ENCODE data around the gene TMCO4.

TMCO4 gene

DNA sequence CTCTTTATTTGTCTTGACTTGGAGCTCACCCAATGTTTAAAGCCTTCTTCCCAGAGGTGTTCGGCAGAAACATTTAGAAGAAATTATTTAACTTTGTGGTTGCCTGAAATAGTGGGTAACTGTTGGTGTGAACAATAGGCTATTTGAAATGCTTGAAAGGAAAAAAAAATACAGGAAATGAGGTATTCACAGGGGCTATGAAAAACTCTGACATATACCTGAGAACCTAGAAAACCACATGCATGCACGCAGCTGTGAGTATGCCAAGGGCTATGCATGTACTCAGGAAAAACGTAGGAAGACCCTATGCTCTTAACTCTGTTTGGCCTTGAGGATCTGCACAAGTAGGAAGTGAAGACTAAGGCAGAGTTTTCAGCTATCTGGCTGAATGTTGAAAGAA lies 31.7 kb upstream of the TMCO4 start:
- no peak for TF ChIP-seq ZNF565 (CRISPR knock-in tag; conservative IDR thresholded peaks at IDR 0.05; ENCODE audit: low read depth)

GRCh38 chr1:19828546-19828945 lies 28.8 kb upstream of the TMCO4 start:
- no peak for ATAC-seq
- no peak for TF ChIP-seq CSDC2 (CRISPR knock-in tag; IDR thresholded peaks at IDR 0.05)
- no peak for TF ChIP-seq BACH2 (CRISPR knock-in tag; IDR thresholded peaks at IDR 0.05; ENCODE audit: borderline replicate concordance)
- TF ChIP-seq, protein P1, sequence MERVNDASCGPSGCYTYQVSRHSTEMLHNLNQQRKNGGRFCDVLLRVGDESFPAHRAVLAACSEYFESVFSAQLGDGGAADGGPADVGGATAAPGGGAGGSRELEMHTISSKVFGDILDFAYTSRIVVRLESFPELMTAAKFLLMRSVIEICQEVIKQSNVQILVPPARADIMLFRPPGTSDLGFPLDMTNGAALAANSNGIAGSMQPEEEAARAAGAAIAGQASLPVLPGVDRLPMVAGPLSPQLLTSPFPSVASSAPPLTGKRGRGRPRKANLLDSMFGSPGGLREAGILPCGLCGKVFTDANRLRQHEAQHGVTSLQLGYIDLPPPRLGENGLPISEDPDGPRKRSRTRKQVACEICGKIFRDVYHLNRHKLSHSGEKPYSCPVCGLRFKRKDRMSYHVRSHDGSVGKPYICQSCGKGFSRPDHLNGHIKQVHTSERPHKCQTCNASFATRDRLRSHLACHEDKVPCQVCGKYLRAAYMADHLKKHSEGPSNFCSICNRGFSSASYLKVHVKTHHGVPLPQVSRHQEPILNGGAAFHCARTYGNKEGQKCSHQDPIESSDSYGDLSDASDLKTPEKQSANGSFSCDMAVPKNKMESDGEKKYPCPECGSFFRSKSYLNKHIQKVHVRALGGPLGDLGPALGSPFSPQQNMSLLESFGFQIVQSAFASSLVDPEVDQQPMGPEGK (CRISPR knock-in tag; IDR thresholded peaks at IDR 0.05; ENCODE audit: borderline replicate concordance) = no peak
- TF ChIP-seq ZFP3 (CRISPR knock-in tag; IDR thresholded peaks at IDR 0.05) = no peak
- no peak for TF ChIP-seq TSHZ2 (CRISPR knock-in tag; IDR thresholded peaks at IDR 0.05)
- no peak for TF ChIP-seq ARNTL (CRISPR knock-in tag; IDR thresholded peaks at IDR 0.05; ENCODE audit: borderline replicate concordance, low read depth)
- no peak for TF ChIP-seq OSR1 (CRISPR knock-in tag; IDR thresholded peaks at IDR 0.05)
- TF ChIP-seq, protein P2, sequence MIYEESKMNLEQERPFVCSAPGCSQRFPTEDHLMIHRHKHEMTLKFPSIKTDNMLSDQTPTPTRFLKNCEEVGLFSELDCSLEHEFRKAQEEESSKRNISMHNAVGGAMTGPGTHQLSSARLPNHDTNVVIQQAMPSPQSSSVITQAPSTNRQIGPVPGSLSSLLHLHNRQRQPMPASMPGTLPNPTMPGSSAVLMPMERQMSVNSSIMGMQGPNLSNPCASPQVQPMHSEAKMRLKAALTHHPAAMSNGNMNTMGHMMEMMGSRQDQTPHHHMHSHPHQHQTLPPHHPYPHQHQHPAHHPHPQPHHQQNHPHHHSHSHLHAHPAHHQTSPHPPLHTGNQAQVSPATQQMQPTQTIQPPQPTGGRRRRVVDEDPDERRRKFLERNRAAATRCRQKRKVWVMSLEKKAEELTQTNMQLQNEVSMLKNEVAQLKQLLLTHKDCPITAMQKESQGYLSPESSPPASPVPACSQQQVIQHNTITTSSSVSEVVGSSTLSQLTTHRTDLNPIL (CRISPR knock-in tag; IDR thresholded peaks at IDR 0.05; ENCODE audit: low read depth) = no peak
- no peak for TF ChIP-seq ZFP30 (CRISPR knock-in tag; IDR thresholded peaks at IDR 0.05)
- TF ChIP-seq TCF4 (CRISPR knock-in tag; IDR thresholded peaks at IDR 0.05; ENCODE audit: borderline replicate concordance) = no peak
- no peak for TF ChIP-seq PPARA (CRISPR knock-in tag; IDR thresholded peaks at IDR 0.05; ENCODE audit: borderline replicate concordance)
- TF ChIP-seq ESRRG (CRISPR knock-in tag; IDR thresholded peaks at IDR 0.05) = no peak

More for the DNA sequence above, 31.7 kb upstream of the TMCO4 start:
- no peak for ATAC-seq

GRCh38 chr1:19825298-19825697 lies 25.6 kb upstream of the TMCO4 start:
- no peak for ATAC-seq
- TF ChIP-seq ZFP30 (CRISPR knock-in tag; IDR thresholded peaks at IDR 0.05) = no peak
- TF ChIP-seq ESRRG (CRISPR knock-in tag; IDR thresholded peaks at IDR 0.05) = no peak
- TF ChIP-seq, protein P2 (CRISPR knock-in tag; IDR thresholded peaks at IDR 0.05; ENCODE audit: low read depth) = no peak
- no peak for TF ChIP-seq PPARA (CRISPR knock-in tag; IDR thresholded peaks at IDR 0.05; ENCODE audit: borderline replicate concordance)
- no peak for TF ChIP-seq BACH2 (CRISPR knock-in tag; IDR thresholded peaks at IDR 0.05; ENCODE audit: borderline replicate concordance)
- no peak for TF ChIP-seq GLIS3 (CRISPR knock-in tag; IDR thresholded peaks at IDR 0.05)
- no peak for TF ChIP-seq TCF4 (CRISPR knock-in tag; IDR thresholded peaks at IDR 0.05; ENCODE audit: borderline replicate concordance)

DNA sequence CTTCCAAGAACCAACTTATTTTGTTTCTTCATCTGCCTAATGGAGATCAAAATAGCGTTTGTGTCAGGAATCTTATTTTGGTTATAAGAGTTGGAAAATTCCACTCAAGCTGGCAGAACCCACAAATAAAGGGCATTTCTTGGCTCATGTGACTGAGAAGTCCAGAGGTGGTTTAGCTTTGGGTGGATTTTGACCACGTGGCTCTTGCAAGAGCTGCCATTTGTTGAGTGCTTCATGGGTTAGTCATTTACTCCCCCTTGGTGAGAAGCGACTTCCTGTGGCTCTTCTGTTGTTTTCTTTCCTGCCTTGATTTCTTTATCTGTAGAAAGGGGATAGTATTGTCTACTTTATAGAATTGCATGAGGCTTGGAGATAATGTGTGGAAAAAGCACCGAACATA lies 24.8 kb upstream of the TMCO4 start:
- no peak for ATAC-seq
- TF ChIP-seq ZFP3 (CRISPR knock-in tag; IDR thresholded peaks at IDR 0.05) (no peak), SNAI2 (CRISPR knock-in tag; IDR thresholded peaks at IDR 0.05) (no peak), OSR1 (CRISPR knock-in tag; IDR thresholded peaks at IDR 0.05) (no peak), GLIS3 (CRISPR knock-in tag; IDR thresholded peaks at IDR 0.05) (no peak), ZNF70 (CRISPR knock-in tag; IDR thresholded peaks at IDR 0.05) (no peak), ZFP30 (CRISPR knock-in tag; IDR thresholded peaks at IDR 0.05) (no peak), CSDC2 (CRISPR knock-in tag; IDR thresholded peaks at IDR 0.05) (no peak), CSRNP3 (CRISPR knock-in tag; IDR thresholded peaks at IDR 0.05) (no peak), PPARA (CRISPR knock-in tag; IDR thresholded peaks at IDR 0.05; ENCODE audit: borderline replicate concordance) (no peak)
- TF ChIP-seq, protein P3, sequence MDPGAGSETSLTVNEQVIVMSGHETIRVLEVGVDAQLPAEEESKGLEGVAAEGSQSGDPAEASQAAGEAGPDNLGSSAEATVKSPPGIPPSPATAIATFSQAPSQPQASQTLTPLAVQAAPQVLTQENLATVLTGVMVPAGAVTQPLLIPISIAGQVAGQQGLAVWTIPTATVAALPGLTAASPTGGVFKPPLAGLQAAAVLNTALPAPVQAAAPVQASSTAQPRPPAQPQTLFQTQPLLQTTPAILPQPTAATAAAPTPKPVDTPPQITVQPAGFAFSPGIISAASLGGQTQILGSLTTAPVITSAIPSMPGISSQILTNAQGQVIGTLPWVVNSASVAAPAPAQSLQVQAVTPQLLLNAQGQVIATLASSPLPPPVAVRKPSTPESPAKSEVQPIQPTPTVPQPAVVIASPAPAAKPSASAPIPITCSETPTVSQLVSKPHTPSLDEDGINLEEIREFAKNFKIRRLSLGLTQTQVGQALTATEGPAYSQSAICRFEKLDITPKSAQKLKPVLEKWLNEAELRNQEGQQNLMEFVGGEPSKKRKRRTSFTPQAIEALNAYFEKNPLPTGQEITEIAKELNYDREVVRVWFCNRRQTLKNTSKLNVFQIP (CRISPR knock-in tag; IDR thresholded peaks at IDR 0.05; ENCODE audit: borderline replicate concordance, low read depth) = no peak
